Stimulated activated memory B cell treated with anti-CD40 and anti-IgM and Interleukin-4, amounts not matched to agents 10 μg/mL and 1 μg/mL and 100 μg/mL, for 72 hours (primary cell): ENCODE data around the gene ITGBL1.

ENCODE experiments used
- ATAC-seq: fragments of 150-1000 bp; cut with Tn5 transposase; 2 replicates; pipeline ENCODE4 v1.10.0; 2021
- H3K27ac Mint-ChIP-seq: one replicate; pipeline ENCODE4 v1.8.0; 2022; ENCODE audit warnings: mild to moderate bottlenecking, mixed read lengths
- H3K27me3 Mint-ChIP-seq: one replicate; pipeline ENCODE4 v1.8.0; 2022; ENCODE audit warnings: mixed read lengths
- H3K36me3 Mint-ChIP-seq: one replicate; pipeline ENCODE4 v1.8.0; 2022; ENCODE audit warnings: mixed read lengths
- H3K4me1 Mint-ChIP-seq: one replicate; pipeline ENCODE4 v1.8.0; 2022; ENCODE audit warnings: mixed read lengths
- H3K4me3 Mint-ChIP-seq: one replicate; pipeline ENCODE4 v1.8.0; 2022; ENCODE audit warnings: mild to moderate bottlenecking, moderate library complexity, mixed read lengths
- H3K9me3 Mint-ChIP-seq: one replicate; pipeline ENCODE4 v1.8.0; 2022; ENCODE audit warnings: mixed read lengths

ITGBL1 gene, protein sequence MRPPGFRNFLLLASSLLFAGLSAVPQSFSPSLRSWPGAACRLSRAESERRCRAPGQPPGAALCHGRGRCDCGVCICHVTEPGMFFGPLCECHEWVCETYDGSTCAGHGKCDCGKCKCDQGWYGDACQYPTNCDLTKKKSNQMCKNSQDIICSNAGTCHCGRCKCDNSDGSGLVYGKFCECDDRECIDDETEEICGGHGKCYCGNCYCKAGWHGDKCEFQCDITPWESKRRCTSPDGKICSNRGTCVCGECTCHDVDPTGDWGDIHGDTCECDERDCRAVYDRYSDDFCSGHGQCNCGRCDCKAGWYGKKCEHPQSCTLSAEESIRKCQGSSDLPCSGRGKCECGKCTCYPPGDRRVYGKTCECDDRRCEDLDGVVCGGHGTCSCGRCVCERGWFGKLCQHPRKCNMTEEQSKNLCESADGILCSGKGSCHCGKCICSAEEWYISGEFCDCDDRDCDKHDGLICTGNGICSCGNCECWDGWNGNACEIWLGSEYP

GRCh38 chr13:101452519-101453485 lies at the start of gene ITGBL1:
TSS of gene ITGBL1 (plus strand) at chr13:101452675. CDS start at chr13:101452834, 159 bp downstream.
- Mint-ChIP-seq H3K4me3 (no peak within 1 kb of the TSS), H3K9me3 (no peaks in the 10 kb centered on the region), H3K27ac (no peak within 1 kb of the TSS), H3K27me3 (peaks cover 41% of the 10 kb centered on the region), H3K36me3 (no peaks in the 10 kb centered on the region), H3K4me1 (no peaks in the 10 kb centered on the region)
- no peak for ATAC-seq

GRCh38 chr13:101406791-101407190 lies 45.7 kb upstream of the ITGBL1 start:
- peaks cover 4% of the 10 kb centered on the region for H3K9me3 Mint-ChIP-seq
- no peaks in the 10 kb centered on the region for H3K4me1 Mint-ChIP-seq
- no peaks in the 10 kb centered on the region for H3K27me3 Mint-ChIP-seq
- no peaks in the 10 kb centered on the region for H3K36me3 Mint-ChIP-seq
- no peak overlapping the region for H3K4me3 Mint-ChIP-seq
- H3K27ac Mint-ChIP-seq: no peak overlapping the region
- no peak for ATAC-seq

DNA sequence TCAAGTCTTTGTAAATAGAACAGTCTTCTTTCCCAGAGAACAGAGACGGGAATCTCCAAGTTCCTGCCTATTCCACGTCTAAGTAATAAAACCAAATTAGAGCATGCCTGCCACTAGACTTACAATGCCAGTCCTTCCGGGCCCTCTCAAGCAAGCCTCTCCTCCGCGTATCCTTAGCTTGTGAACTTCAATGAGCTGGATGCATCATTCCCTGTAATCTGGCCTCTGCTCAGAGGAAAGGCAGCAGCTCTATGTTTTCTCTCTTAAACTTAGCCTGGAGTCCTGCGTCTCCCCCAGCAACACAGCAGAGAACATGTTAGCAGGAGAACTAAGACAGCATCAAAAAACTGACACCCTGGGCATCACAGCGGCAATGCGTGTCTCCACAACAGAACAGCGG lies 44.3 kb upstream of the ITGBL1 start:
- Mint-ChIP-seq H3K27me3 (no peaks in the 10 kb centered on the region), H3K4me1 (no peaks in the 10 kb centered on the region), H3K27ac (no peak overlapping the region), H3K9me3 (peaks cover 2% of the 10 kb centered on the region), H3K4me3 (no peak overlapping the region), H3K36me3 (no peaks in the 10 kb centered on the region)
- no peak for ATAC-seq

DNA sequence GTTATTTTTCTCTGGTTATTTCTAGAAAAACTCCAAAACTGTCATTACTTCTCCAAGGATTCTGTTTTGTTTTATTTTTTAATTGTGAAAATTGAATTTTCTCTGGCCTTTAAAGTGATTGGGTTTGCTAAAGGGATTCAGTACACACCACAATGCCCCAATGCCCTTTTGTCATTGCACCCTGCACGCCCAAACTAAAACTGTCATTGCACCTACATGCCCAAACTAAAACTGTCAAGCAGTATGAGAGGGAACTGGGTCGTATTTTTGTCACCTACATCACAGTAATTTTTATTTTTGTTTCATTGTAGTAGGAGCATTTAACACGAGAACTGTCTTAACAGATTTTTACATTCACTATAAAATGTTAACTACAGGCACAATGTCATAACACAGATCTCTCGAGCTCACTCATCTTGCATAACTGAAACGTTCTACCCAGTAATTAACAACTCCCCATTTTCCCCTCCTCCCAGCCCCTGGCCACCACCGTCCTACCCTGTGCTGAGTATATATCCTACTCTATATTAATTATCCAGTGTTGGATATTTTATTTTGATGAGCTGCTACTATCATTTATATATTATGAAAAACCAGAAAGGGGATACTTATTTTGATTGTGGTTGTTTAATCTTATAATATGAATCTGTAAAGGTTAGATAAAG lies 43.4 kb upstream of the ITGBL1 start:
- Mint-ChIP-seq H3K27me3 (peaks cover 5% of the 10 kb centered on the region), H3K4me3 (no peak overlapping the region), H3K36me3 (no peaks in the 10 kb centered on the region)

DNA sequence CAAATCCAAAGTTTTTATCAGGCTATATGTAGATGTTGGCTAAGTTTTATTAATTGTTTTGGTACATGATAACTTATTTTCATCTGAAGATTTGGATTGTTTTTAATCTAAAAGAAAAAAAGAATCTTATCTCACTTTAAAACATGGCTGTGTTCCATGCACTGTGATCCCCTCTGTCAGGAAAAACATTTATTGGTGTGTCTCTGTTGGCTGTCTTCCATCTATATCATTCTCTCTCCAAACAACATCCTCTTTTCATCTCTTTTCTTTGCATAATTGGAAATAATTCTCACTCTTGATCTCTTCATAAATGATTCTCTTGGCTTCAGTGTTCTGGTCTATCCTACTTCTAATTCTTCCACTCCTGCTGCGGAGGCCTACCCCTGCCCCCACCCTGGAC lies 40.4 kb upstream of the ITGBL1 start:
- H3K4me1 Mint-ChIP-seq: no peaks in the 10 kb centered on the region
- peaks cover 14% of the 10 kb centered on the region for H3K27me3 Mint-ChIP-seq
- H3K36me3 Mint-ChIP-seq: no peaks in the 10 kb centered on the region
- no peak overlapping the region for H3K4me3 Mint-ChIP-seq
- ATAC-seq: no peak
- H3K27ac Mint-ChIP-seq: no peak overlapping the region
- no peaks in the 10 kb centered on the region for H3K9me3 Mint-ChIP-seq

More for the DNA sequence above, 43.4 kb upstream of the ITGBL1 start:
- Mint-ChIP-seq H3K4me1 (no peaks in the 10 kb centered on the region), H3K27ac (no peak overlapping the region), H3K9me3 (no peaks in the 10 kb centered on the region)
- ATAC-seq: no peak

DNA sequence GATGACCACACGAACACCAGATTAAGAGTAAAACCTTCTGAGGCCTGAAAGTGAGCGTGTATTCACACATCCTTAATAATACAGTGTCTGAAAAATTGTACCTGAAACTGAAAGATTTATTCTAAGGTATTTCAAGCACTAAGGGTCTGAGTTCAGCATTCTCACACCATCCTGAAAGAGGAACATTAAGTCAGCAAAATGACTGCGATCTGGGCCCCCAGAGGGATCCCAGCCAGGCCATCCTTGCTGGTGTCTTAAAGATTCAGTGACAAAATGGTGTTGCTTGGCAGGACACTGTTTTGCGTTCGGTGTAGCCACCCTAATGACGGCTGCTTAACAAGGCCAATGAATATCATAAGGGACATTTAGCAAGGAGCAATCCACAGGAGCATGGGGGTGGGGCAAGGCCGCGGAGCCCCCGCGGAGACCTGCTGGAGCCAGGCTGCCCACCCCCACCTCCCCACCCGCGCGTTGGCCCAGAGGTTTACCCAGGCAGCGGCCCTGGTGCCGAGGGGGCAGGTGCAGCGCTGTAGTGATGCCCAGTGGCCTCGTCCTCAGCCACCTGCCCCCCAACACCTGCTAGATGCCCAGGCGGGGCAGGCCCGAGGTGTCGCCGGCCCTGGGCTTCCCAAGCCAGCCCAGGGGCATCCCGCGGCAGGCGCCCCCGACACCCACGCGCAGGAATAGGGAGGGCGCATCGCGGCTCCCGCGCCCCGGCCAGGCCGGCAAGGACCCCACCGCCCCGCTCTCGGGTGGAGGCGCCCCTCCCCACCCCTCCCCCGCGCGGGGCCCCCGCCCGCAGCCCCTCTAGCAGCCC lies 36.9 kb upstream of the ITGBL1 start:
- H3K27me3 Mint-ChIP-seq: peaks cover 27% of the 10 kb centered on the region
- H3K4me3 Mint-ChIP-seq: no peak overlapping the region
- no peaks in the 10 kb centered on the region for H3K4me1 Mint-ChIP-seq
- H3K9me3 Mint-ChIP-seq: no peaks in the 10 kb centered on the region
- no peaks in the 10 kb centered on the region for H3K36me3 Mint-ChIP-seq
- ATAC-seq: peak; percentile 26
- no peak overlapping the region for H3K27ac Mint-ChIP-seq

GRCh38 chr13:101416181-101417042 lies 36.1 kb upstream of the ITGBL1 start, which contains the start of gene NALCN:
TSS of gene NALCN (minus strand) at chr13:101416508. CDS start at chr13:101399126, 17,382 bp downstream.
- H3K4me1 Mint-ChIP-seq: no peaks in the 10 kb centered on the region
- ATAC-seq: peak; percentile 51

GRCh38 chr13:101417043-101417406 lies 35.5 kb upstream of the ITGBL1 start:
- no peak overlapping the region for H3K27ac Mint-ChIP-seq
- no peaks in the 10 kb centered on the region for H3K36me3 Mint-ChIP-seq
- no peaks in the 10 kb centered on the region for H3K9me3 Mint-ChIP-seq
- H3K4me3 Mint-ChIP-seq: no peak overlapping the region
- no peaks in the 10 kb centered on the region for H3K4me1 Mint-ChIP-seq
- H3K27me3 Mint-ChIP-seq: peaks cover 27% of the 10 kb centered on the region
- no peak for ATAC-seq

More at GRCh38 chr13:101416181-101417042, 36.1 kb upstream of the ITGBL1 start, which contains the start of gene NALCN:
- H3K9me3 Mint-ChIP-seq: no peaks in the 10 kb centered on the region
- H3K36me3 Mint-ChIP-seq: no peaks in the 10 kb centered on the region
- H3K27ac Mint-ChIP-seq: no peak within 1 kb of the TSS
- H3K4me3 Mint-ChIP-seq: peak within 1 kb of the TSS; percentile 18
- peaks cover 27% of the 10 kb centered on the region for H3K27me3 Mint-ChIP-seq

DNA sequence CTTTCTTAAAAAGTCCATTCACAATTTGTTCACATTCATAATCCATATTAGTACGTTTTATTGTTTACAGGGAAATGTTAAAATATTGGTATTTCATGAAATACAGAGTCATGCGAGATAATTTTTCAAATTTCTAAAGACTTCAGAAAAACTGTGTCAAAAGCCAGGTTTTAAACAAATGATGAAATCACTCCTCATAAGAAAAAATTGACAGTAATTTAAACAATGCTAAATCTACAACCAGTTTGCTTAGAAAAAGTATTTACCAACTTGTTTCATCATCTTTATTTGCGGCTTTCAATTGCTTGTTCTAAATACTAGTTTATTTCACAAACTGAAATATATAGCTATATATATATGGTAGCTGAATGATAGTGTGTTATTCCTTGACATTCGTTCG lies 35.0 kb upstream of the ITGBL1 start:
- Mint-ChIP-seq H3K36me3 (no peaks in the 10 kb centered on the region), H3K27me3 (peaks cover 27% of the 10 kb centered on the region), H3K4me1 (no peaks in the 10 kb centered on the region), H3K9me3 (no peaks in the 10 kb centered on the region), H3K27ac (no peak overlapping the region), H3K4me3 (no peak overlapping the region)
- ATAC-seq: no peak

- Mint-ChIP-seq H3K4me1 (no peaks in the 10 kb centered on the region), H3K27ac (no peak overlapping the region), H3K27me3 (peaks cover 2% of the 10 kb centered on the region), H3K36me3 (no peaks in the 10 kb centered on the region), H3K9me3 (no peaks in the 10 kb centered on the region), H3K4me3 (no peak overlapping the region)
- no peak for ATAC-seq
Measured at GRCh38 chr13:101423872-101424271, 28.6 kb upstream of the ITGBL1 start.

DNA sequence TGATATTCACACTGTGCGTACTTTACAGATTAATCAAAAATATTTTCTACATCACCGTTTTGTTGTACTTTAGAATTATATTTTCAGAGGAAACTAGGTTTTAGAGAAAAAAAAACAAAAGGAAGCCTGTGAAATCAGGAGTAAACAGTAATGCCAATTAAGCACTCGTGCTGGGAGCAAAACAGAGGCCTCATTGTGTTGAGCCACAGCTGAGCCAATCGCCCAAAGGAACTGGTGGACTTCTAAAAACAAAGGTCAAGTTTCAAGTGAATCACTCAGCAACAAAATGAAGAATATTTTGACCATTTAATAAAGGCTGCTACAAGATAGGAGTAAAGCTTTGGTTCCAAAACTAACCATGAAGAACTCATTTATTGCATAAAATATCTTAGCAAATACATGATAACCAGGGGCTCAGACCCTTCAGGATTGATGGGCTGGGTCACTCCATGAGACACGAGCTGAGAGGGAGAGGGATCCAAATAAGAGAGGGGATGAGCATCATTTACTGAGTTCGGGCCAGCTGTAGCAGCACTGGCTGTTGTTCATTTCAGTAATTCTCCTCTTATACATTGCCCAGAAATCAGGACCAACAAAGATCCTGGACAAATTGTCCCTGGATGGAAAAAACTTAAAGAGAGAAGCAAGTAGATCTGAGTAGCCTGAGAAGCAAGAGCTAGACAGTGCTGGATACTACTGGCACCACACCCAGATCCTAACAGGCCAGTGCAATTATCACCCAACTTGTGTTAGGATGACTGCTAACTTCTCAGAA lies 27.9 kb upstream of the ITGBL1 start:
- no peaks in the 10 kb centered on the region for H3K9me3 Mint-ChIP-seq
- H3K36me3 Mint-ChIP-seq: no peaks in the 10 kb centered on the region
- H3K27ac Mint-ChIP-seq: no peak overlapping the region
- H3K4me3 Mint-ChIP-seq: no peak overlapping the region
- no peaks in the 10 kb centered on the region for H3K27me3 Mint-ChIP-seq
- H3K4me1 Mint-ChIP-seq: no peaks in the 10 kb centered on the region
- no peak for ATAC-seq

- Mint-ChIP-seq H3K4me3 (no peak overlapping the region), H3K9me3 (no peaks in the 10 kb centered on the region)
Measured at GRCh38 chr13:101425156-101425471, 27.4 kb upstream of the ITGBL1 start.

GRCh38 chr13:101425623-101426022 lies 26.9 kb upstream of the ITGBL1 start:
- Mint-ChIP-seq H3K36me3 (no peaks in the 10 kb centered on the region), H3K4me3 (no peak overlapping the region), H3K4me1 (no peaks in the 10 kb centered on the region), H3K27me3 (no peaks in the 10 kb centered on the region), H3K27ac (no peak overlapping the region), H3K9me3 (no peaks in the 10 kb centered on the region)
- ATAC-seq: no peak

More at GRCh38 chr13:101425156-101425471, 27.4 kb upstream of the ITGBL1 start:
- ATAC-seq: no peak
- Mint-ChIP-seq H3K27ac (no peak overlapping the region), H3K4me1 (no peaks in the 10 kb centered on the region), H3K27me3 (no peaks in the 10 kb centered on the region), H3K36me3 (no peaks in the 10 kb centered on the region)
